Activated CD4-positive, alpha-beta T cell treated with anti-CD3 and anti-CD28 coated beads for 4 hours (primary cell): ENCODE measurements around the gene JPT1.
"Not testable (repeated sequence)": the region's sequence is repeated elsewhere in the genome, so short reads cannot be mapped to it uniquely, and the experiment has no call there.

Source experiments
- DNase-seq, 2 donors: peaks; one replicate each; pipeline ENCODE4 v3.0.0-alpha.2; 2020

JPT1 gene

DNA sequence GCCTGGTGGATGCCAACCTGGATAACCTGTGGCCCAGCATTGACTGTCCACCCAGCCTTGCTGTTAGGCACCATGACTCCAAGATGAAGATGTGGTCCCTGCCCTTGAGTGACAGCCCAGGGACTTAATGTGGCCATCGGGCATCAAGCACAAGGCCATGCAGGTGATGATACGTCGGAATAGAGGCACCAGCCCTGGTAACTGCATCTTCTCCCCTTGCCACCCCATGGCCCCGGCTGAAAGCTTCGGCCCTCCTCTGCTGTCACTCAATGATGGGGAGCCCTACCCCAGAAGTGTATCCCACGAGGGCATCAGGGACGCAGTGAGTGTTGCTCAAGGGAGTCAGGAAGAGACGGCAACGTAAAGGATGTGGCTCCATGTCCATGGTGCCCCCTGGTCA, 24.7 kb downstream of the JPT1 start:
- DNase-seq, result no peak

- no peak for DNase-seq
Observed at GRCh38 chr17:75128694-75129505, 25.4 kb downstream of the JPT1 start.

DNA sequence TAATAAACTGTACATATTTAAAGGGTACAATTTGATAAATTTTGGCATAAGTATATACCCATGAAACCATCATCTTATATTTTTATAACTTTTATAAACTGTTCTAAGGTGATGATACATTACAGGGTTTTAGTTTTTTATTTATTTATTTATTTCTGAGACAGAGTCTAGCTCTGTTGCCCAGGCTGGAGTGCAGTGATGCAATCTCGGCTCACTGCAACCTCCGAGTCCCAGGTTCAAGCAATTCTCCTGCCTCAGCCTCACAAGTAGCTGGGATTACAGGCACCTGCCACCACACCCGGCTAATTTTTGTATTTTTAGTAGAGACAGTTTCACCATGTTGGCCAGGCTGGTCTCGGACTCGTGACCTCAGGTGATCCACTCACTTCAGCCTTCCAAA, 26.4 kb downstream of the JPT1 start:
- DNase-seq, result not testable (repeated sequence)

DNA sequence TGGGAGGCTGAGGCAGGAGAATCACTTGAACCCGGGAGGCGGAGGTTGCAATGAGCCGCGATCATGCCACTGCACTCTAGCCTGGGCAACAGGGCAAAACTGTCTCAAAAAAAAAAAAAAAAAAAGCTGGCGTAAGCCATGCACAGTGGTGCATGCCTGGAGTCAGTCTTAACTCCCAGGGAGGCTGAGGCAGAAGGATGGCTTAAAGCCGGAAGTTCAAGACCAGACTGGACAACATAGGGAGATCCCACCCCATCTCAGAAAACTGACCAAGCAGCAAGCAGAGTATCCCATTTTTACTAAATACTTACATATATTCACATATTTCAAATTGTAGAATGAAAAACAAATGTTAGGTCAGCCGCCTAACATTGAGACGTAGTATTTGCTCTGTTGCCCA, 27.4 kb downstream of the JPT1 start:
- no peak for DNase-seq

DNA sequence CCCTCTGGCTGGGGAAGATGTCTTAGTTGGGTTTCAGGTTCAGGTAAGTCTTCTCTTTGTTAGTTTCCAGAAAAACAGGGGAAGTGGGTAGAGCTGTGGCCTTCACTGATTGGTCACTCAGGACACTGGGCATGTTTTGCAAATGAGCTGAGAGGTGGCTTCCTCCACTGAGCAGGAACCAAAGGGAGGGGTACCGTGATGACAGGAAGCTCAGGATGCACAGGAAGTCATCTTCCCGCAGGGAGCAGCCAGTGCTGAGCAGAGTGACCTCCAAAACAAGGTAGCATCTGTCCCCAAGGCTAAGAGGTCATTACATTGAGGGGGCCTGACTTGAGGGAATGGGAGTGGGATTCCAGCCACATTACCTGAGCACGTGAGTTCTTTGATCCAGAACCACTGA, 28.3 kb downstream of the JPT1 start:
- no peak for DNase-seq

DNA sequence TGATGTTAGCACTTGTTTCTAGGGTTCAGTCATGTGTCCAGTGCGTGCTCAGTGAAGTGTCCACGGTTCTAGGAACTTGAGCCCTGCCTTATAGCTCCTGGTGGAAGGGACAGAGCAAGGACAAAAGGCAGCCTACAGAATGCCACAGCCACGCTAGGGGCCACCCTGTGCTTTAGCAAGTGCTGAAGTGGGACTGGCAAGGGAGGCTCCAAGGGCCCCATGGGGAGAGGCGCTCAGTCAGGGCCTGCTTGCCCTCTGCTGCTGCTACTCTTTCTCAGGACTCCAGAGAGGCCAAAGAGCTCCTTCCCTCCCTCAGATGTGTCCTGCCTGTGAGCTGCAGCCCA, 29.5 kb downstream of the JPT1 start:
- DNase-seq, result no peak

- DNase-seq, result peak; percentile 76
Observed at GRCh38 chr17:75124041-75124818, 30.1 kb downstream of the JPT1 start.

- no peak for DNase-seq
Observed at GRCh38 chr17:75118307-75118706, 36.0 kb downstream of the JPT1 start.

GRCh38 chr17:75116737-75117136, 37.6 kb downstream of the JPT1 start:
- no peak for DNase-seq

GRCh38 chr17:75115555-75115954, 38.8 kb downstream of the JPT1 start:
- no peak for DNase-seq

DNA sequence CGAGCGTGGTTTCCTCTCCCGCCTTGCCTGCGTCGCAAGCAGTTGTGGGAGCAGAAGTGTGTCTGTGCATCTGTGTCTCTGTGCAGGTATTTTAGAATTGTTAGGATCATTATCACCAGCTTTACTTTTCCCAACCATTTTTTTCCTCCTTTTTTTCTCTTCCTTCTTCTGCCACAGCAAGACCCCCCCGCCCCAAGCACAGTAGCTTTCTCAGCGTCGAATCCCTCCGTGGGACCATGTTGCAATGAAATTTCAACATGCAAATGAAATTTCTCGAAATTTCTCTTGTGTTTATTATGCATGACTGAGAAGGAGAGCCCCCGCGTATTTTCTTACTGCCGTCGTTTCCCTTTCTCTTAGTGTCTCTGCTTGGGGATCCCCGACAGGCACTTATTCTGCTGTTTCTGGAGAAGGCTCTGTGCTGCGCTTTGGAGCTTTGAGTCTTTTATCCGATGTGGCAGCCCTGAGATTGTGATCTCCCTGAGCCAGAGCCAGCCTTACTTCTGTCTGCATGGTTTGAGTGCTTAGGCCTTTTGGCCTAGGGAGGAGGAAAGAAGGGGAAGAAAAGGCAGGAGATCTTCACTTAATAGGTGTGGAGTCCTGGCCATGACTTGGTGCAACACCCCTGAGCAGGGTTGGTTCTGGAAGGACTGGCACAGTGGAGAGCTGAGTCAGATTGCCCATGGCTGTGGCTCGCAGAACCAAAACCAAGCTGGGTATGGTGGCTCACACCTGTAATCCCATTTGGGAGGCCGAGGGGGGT, 39.6 kb downstream of the JPT1 start:
- DNase-seq, result no peak

GRCh38 chr17:75113798-75114551, 40.3 kb downstream of the JPT1 start:
- peak; percentile 91 to 94 for DNase-seq

GRCh38 chr17:75111777-75112335, 42.5 kb downstream of the JPT1 start:
- DNase-seq, result no peak

- DNase-seq, result no peak
Observed at GRCh38 chr17:75110234-75110937, 43.9 kb downstream of the JPT1 start.

- DNase-seq, result peak; percentile 86 to 90
Observed at GRCh38 chr17:75109407-75110233, 44.7 kb downstream of the JPT1 start, which contains the start of gene ARMC7. ARMC7 (plus strand) TSS chr17:75109969; CDS start chr17:75110289, 320 bp downstream.

DNA sequence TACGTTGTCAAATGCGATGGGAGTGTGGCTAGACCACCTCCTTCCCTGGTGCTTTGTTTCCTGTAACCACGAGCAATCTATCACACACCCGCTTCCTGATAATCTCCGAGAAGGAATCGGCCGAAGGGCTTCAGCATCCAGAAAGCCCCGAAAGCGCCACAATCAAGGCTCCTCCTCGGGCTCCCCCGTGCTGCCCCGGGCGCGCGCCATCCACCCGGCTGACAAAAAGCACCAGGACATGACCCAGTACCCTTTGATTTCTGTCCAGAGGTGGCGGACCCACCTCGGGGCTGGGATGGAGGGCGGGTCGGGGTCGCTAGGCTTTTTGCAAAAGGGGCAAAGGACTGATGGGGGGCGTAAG, 45.3 kb downstream of the JPT1 start:
- DNase-seq, result no peak

- no peak for DNase-seq
Observed at GRCh38 chr17:75108193-75108592, 46.1 kb downstream of the JPT1 start.

- DNase-seq, result no peak
Observed at GRCh38 chr17:75105126-75106080, 48.9 kb downstream of the JPT1 start.
